ENCODE measurements around the gene KIFAP3.
"Not testable (repeated sequence)": the region's sequence is repeated elsewhere in the genome, so short reads cannot be mapped to it uniquely, and the experiment has no call there.

The KIFAP3 gene

DNA sequence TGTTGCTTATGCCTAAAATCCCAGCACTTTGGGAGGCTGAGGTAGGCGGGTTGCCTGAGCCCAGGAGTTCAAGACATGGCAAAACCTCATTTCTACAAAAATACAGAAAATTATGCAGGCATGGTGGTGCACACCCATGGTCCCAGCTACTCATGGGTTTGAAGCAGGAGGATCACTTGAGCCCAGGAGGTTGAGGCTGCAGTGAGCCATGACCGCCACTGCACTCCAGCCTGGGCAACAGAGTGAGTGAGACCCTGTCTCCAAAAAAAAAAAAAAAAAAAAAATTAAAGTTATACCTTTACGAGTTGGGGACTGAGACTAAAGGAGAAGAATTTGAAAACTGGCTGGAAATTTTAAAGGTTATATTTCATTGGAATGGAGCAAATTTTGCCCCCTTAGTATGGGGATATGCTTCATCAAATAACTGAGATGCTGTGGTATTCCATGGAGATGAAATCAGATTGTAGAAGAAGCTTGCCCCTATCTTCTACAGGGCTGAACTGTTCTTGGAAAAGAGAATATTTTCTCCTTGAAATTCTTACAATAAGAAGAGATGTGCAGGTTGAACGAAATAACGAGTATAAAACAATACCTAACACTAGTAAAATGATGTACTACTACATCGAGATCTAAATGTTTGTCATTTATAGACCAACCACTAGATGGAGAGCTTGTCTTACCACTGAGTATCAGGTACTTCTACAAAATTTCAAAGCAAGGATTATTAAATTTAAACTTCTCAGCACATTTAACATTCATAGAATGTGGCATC is 145.9 kb downstream of the KIFAP3 start:
- Histone ChIP-seq H3K27me3 (ENCODE audit: control insufficient read depth, insufficient read depth, low read length) (no peaks in the 10 kb centered on the region), H3K4me1 (ENCODE audit: control insufficient read depth, insufficient read depth, low read length) (no peaks in the 10 kb centered on the region), H3K4me3 (ENCODE audit: low read length) (no peak overlapping the region), H3K9me3 (ENCODE audit: control insufficient read depth, low read length) (no peaks in the 10 kb centered on the region), H3K9ac (ENCODE audit: low read length) (no peak overlapping the region), H3K36me3 (ENCODE audit: control insufficient read depth, insufficient read depth, low read length) (no peaks in the 10 kb centered on the region)

DNA sequence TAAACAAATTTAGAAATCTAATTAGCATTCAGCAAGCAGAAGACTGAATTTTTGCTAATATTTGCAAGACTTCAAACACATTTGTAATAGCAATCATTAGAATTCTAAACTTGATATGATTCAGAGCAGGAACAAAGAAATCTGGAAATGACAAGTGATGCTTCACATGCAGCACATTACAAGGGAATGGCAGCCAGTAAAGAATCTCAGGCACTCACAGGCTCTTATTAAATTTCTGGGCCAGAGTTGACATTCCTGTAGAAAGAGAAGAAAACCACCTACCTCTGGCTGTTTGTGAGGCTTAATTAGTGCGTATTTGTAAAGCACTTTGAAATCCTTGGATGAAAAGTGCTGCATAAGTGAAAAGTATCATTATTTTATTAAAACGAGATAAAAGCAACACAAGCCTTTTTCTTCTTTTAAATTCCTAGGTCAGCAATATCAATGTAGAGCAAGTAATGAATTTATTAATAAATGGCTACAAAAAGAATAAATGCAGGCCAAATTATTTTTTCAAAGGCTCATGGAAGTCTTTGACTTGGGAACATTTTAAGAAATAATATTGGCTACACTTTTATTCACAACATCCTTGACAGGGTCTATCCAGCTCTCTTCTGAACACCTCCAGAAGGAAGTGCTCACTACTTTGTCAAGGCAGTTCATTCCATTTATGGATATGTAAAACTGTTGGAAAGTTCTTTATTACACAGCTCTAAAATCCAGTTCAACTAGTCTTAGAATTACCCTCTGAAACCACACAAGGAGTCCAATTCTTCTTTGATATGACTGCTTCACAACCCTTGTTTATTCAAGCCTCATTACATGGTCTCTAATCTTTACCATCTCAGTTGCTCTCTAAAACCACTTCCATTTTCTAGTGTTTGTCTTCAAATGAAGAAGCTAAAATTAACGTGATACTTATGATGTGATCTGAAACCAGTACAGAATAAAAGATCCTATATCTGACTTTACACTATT is 148.7 kb downstream of the KIFAP3 start:
- no peaks in the 10 kb centered on the region for H3K27me3 ChIP-seq (ENCODE audit: control insufficient read depth, insufficient read depth, low read length)
- no peaks in the 10 kb centered on the region for H3K9me3 ChIP-seq (ENCODE audit: control insufficient read depth, low read length)
- H3K36me3 ChIP-seq (ENCODE audit: control insufficient read depth, insufficient read depth, low read length), result no peaks in the 10 kb centered on the region
- H3K4me3 ChIP-seq (ENCODE audit: low read length), result no peak overlapping the region
- H3K4me1 ChIP-seq (ENCODE audit: control insufficient read depth, insufficient read depth, low read length), result no peaks in the 10 kb centered on the region
- H3K9ac ChIP-seq (ENCODE audit: low read length), result no peak overlapping the region

DNA sequence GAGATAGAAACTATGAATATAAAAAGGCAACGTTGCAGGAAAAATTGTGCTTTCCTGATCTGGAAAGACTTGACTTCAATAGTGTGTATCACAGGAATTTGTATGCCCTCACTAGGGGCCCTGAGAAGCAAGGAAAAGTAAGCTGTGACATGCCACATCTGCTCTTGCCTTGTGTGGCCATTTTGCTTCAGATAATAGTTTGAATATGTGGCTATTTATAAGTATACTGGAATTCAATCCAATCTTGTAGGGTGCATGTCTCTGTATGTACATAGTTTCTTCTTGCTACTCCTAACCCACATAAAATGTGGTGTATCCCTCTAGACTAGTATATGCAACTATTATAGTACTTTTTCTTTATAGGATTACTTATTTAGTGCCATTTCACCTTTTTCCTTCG is 149.7 kb downstream of the KIFAP3 start:
- Histone ChIP-seq H3K4me1 (ENCODE audit: control insufficient read depth, insufficient read depth, low read length) (no peaks in the 10 kb centered on the region), H3K36me3 (ENCODE audit: control insufficient read depth, insufficient read depth, low read length) (no peaks in the 10 kb centered on the region), H3K9ac (ENCODE audit: low read length) (no peak overlapping the region), H3K9me3 (ENCODE audit: control insufficient read depth, low read length) (no peaks in the 10 kb centered on the region), H3K27me3 (ENCODE audit: control insufficient read depth, insufficient read depth, low read length) (no peaks in the 10 kb centered on the region), H3K4me3 (ENCODE audit: low read length) (no peak overlapping the region)

DNA sequence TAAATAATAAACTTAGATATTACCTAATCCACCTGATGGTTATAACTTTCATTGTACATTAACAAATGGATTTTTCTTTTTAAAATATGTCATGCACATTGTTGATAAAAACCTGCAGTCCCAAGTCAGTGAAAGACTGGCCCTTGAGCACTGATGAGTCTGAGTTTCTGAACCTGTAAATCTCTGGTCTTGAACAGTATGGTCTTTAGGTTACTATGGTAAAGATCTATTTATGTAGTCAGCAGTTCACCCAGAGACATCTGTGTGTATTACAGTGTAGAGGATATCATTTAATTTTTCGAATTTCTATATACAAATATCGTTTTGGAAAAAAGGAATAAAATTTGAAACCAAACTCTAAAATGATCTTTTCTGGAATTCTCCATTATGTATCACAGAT is 150.4 kb downstream of the KIFAP3 start:
- no peaks in the 10 kb centered on the region for H3K27me3 ChIP-seq (ENCODE audit: control insufficient read depth, insufficient read depth, low read length)
- H3K4me3 ChIP-seq (ENCODE audit: low read length), result no peak overlapping the region
- no peaks in the 10 kb centered on the region for H3K4me1 ChIP-seq (ENCODE audit: control insufficient read depth, insufficient read depth, low read length)
- no peak overlapping the region for H3K9ac ChIP-seq (ENCODE audit: low read length)
- H3K9me3 ChIP-seq (ENCODE audit: control insufficient read depth, low read length), result no peaks in the 10 kb centered on the region
- no peaks in the 10 kb centered on the region for H3K36me3 ChIP-seq (ENCODE audit: control insufficient read depth, insufficient read depth, low read length)

DNA sequence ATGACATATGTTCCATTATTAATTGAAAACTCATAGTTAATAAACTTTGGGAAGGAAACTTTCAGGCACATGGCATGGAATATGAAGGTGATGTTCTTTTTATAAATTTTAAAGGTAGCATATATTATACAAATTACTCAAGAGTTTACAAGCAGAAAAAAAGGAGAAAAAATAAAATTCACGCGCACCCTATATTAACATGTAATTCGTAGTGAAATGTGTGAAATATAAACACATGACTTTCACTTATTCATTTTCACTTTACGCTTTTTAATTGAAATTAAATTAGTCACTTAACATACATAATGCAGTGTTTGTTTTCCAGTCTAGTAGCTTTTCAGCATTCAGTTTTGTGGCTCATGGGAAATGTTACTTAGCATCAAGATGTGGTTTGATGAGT is 153.4 kb downstream of the KIFAP3 start:
- Histone ChIP-seq H3K27me3 (ENCODE audit: control insufficient read depth, insufficient read depth, low read length) (no peaks in the 10 kb centered on the region), H3K36me3 (ENCODE audit: control insufficient read depth, insufficient read depth, low read length) (no peaks in the 10 kb centered on the region), H3K4me3 (ENCODE audit: low read length) (no peak overlapping the region), H3K9me3 (ENCODE audit: control insufficient read depth, low read length) (no peaks in the 10 kb centered on the region), H3K9ac (ENCODE audit: low read length) (no peak overlapping the region), H3K4me1 (ENCODE audit: control insufficient read depth, insufficient read depth, low read length) (no peaks in the 10 kb centered on the region)

DNA sequence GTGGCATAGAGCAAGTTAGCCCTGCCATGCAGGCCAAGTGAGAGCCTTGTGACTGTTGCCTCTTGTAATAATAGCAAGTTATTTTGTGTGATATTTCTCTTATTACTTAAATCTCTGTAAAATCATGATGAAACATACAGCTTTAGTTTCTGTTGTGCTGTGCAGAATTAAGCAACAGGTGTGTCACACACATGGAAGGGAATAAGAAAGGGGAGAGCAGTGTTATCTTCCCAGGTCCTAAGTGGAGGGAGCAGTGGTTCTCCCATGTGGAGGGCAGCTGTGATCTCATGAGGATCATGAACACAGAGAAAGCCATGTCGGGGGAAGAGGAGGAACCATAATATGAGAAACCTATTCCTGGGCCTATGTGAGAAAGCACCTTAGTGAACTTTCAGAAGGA is 155.6 kb downstream of the KIFAP3 start:
- no peak overlapping the region for H3K9ac ChIP-seq (ENCODE audit: low read length)
- no peaks in the 10 kb centered on the region for H3K27me3 ChIP-seq (ENCODE audit: control insufficient read depth, insufficient read depth, low read length)
- no peak overlapping the region for H3K4me3 ChIP-seq (ENCODE audit: low read length)
- no peaks in the 10 kb centered on the region for H3K4me1 ChIP-seq (ENCODE audit: control insufficient read depth, insufficient read depth, low read length)
- no peaks in the 10 kb centered on the region for H3K36me3 ChIP-seq (ENCODE audit: control insufficient read depth, insufficient read depth, low read length)
- no peaks in the 10 kb centered on the region for H3K9me3 ChIP-seq (ENCODE audit: control insufficient read depth, low read length)

DNA sequence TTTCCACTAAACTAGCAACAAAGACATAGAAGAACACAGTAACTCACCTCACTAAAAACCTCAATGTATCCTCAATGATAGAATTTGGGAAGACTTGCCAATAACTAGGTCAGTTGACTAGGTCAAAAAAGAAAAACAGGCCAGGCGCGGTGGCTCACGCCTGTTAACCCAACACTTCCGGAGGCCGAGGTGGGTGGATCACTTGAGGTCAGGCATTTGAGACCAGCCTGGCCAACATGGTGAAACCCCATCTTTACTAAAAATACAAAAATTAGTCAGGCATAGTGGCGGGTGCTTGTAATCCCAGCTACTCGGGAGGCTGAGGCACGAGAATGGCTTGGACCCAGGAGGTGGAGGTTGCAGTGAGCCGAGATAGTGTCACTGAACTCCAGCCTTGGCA is 156.3 kb downstream of the KIFAP3 start:
- not testable (repeated sequence) for H3K27me3 ChIP-seq (ENCODE audit: control insufficient read depth, insufficient read depth, low read length); H3K36me3 ChIP-seq (ENCODE audit: control insufficient read depth, insufficient read depth, low read length); H3K4me1 ChIP-seq (ENCODE audit: control insufficient read depth, insufficient read depth, low read length); H3K4me3 ChIP-seq (ENCODE audit: low read length); H3K9ac ChIP-seq (ENCODE audit: low read length); H3K9me3 ChIP-seq (ENCODE audit: control insufficient read depth, low read length)

DNA sequence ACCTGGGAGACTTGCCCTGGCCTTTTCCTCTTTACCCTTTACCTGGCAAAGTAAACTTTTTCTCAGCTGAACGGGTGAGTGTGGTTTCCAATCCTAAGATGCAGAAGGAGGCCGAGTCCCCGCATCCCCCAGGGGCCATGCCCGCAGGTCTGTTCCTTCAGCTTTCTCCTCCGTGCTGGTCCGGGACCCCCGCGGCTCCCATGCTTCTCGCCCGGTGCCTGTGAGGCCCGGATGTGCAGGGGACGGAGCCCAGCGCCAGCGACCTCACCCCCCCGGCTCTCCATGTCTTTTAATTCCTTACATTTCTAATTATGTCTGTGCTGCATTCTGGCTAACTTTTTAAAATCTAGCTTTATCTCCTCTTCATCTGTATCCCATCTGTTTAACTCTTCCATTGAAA is 159.3 kb downstream of the KIFAP3 start:
- H3K36me3 ChIP-seq (ENCODE audit: control insufficient read depth, insufficient read depth, low read length), result no peaks in the 10 kb centered on the region
- no peaks in the 10 kb centered on the region for H3K27me3 ChIP-seq (ENCODE audit: control insufficient read depth, insufficient read depth, low read length)
- no peaks in the 10 kb centered on the region for H3K9me3 ChIP-seq (ENCODE audit: control insufficient read depth, low read length)
- no peak overlapping the region for H3K4me3 ChIP-seq (ENCODE audit: low read length)
- H3K4me1 ChIP-seq (ENCODE audit: control insufficient read depth, insufficient read depth, low read length), result no peaks in the 10 kb centered on the region
- no peak overlapping the region for H3K9ac ChIP-seq (ENCODE audit: low read length)

DNA sequence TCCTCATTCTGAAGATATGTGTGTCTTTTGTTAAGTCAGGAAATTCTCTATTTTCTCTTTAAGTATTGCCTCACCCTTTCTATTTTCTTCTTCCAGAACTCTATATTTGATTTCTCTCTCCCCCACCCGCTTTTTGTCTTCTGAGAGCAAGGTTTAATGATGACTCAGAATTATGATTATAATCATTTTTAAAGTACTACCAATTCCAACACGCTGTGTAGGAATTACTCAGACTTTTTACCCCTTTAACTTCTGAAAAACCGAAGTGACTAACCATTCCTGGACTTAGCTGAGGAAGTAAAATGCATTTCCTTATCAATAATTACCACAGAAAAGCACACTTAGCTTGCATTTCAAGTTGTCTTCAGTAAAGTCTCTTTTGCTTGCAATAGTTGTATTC is 160.0 kb downstream of the KIFAP3 start:
- Histone ChIP-seq H3K36me3 (ENCODE audit: control insufficient read depth, insufficient read depth, low read length) (no peaks in the 10 kb centered on the region), H3K4me1 (ENCODE audit: control insufficient read depth, insufficient read depth, low read length) (no peaks in the 10 kb centered on the region), H3K9me3 (ENCODE audit: control insufficient read depth, low read length) (no peaks in the 10 kb centered on the region), H3K27me3 (ENCODE audit: control insufficient read depth, insufficient read depth, low read length) (no peaks in the 10 kb centered on the region), H3K4me3 (ENCODE audit: low read length) (no peak overlapping the region), H3K9ac (ENCODE audit: low read length) (no peak overlapping the region)

DNA sequence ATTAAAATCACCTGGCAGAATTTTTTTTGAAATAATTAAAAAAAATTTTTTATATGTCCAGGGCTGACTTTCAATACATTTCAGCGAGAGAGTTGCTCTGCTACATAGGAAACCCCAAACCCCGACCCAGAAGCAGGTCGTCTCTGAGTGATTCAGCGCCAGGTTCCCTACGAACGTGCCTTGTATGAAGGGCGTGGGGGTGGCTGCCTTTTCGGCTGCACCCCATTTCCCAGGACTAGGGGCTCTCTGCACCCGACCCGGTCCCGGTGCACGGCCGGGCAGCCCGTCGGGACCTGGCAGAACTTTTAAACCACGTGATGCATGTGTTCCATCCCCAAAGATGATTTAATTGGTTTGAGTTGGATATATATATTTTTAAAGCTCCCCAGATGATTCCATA is 165.0 kb downstream of the KIFAP3 start:
- no peak overlapping the region for H3K4me3 ChIP-seq (ENCODE audit: low read length)
- H3K27me3 ChIP-seq (ENCODE audit: control insufficient read depth, insufficient read depth, low read length), result no peaks in the 10 kb centered on the region
- H3K4me1 ChIP-seq (ENCODE audit: control insufficient read depth, insufficient read depth, low read length), result no peaks in the 10 kb centered on the region
- H3K9me3 ChIP-seq (ENCODE audit: control insufficient read depth, low read length), result no peaks in the 10 kb centered on the region
- no peak overlapping the region for H3K9ac ChIP-seq (ENCODE audit: low read length)
- H3K36me3 ChIP-seq (ENCODE audit: control insufficient read depth, insufficient read depth, low read length), result no peaks in the 10 kb centered on the region

DNA sequence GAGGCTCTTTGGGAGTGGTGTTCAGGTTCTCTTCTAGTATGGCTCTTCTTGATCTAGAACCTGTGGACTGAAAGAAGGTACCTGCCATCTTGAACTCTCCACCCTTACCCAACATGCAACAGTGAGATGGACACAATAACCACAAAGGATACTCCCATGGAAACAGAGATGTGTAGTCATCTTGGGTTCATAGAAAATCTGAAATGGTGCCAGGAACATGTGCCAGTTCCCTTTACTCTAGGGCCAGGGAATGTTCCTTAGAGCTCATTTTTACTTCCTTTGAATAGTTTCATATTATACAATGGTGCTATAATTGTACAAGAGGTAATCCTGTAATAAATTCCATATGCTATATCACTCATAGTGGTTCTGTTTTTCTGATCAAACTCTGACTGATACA is 167.6 kb downstream of the KIFAP3 start:
- Histone ChIP-seq H3K9ac (ENCODE audit: low read length) (no peak overlapping the region), H3K9me3 (ENCODE audit: control insufficient read depth, low read length) (no peaks in the 10 kb centered on the region), H3K4me1 (ENCODE audit: control insufficient read depth, insufficient read depth, low read length) (no peaks in the 10 kb centered on the region), H3K4me3 (ENCODE audit: low read length) (no peak overlapping the region), H3K36me3 (ENCODE audit: control insufficient read depth, insufficient read depth, low read length) (no peaks in the 10 kb centered on the region), H3K27me3 (ENCODE audit: control insufficient read depth, insufficient read depth, low read length) (no peaks in the 10 kb centered on the region)

DNA sequence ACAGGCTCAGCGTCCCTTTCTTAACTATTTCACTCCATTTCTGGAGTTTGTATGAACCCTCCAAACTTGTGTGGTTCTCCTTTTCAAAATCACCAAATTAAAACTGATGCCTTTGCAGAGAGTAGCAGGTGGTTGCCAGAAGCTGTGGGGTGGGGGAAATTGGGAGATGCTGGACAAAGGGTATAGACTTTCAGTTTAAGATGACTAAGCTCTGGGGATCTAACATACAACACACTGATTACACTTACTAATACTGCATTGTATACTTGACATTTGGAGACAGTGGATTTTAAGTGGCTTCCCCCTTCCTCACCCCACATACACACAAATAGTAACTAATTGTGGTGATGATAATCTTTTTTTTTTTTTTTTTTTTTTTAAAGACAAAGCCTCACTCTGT is 169.7 kb downstream of the KIFAP3 start:
- H3K36me3 ChIP-seq (ENCODE audit: control insufficient read depth, insufficient read depth, low read length), result no peaks in the 10 kb centered on the region
- no peaks in the 10 kb centered on the region for H3K9me3 ChIP-seq (ENCODE audit: control insufficient read depth, low read length)
- H3K27me3 ChIP-seq (ENCODE audit: control insufficient read depth, insufficient read depth, low read length), result no peaks in the 10 kb centered on the region
- no peak overlapping the region for H3K4me3 ChIP-seq (ENCODE audit: low read length)
- no peak overlapping the region for H3K9ac ChIP-seq (ENCODE audit: low read length)
- H3K4me1 ChIP-seq (ENCODE audit: control insufficient read depth, insufficient read depth, low read length), result no peaks in the 10 kb centered on the region
